HG03139 (cell line): ENCODE measurements around the gene GADD45GIP1.

ENCODE experiments used
- ATAC-seq: cut with Tn5 transposase; IDR thresholded peaks from one replicate; pipeline ENCODE4 v1.9.1; 2021; ENCODE audit not compliant: unreplicated experiment

Gene GADD45GIP1

DNA sequence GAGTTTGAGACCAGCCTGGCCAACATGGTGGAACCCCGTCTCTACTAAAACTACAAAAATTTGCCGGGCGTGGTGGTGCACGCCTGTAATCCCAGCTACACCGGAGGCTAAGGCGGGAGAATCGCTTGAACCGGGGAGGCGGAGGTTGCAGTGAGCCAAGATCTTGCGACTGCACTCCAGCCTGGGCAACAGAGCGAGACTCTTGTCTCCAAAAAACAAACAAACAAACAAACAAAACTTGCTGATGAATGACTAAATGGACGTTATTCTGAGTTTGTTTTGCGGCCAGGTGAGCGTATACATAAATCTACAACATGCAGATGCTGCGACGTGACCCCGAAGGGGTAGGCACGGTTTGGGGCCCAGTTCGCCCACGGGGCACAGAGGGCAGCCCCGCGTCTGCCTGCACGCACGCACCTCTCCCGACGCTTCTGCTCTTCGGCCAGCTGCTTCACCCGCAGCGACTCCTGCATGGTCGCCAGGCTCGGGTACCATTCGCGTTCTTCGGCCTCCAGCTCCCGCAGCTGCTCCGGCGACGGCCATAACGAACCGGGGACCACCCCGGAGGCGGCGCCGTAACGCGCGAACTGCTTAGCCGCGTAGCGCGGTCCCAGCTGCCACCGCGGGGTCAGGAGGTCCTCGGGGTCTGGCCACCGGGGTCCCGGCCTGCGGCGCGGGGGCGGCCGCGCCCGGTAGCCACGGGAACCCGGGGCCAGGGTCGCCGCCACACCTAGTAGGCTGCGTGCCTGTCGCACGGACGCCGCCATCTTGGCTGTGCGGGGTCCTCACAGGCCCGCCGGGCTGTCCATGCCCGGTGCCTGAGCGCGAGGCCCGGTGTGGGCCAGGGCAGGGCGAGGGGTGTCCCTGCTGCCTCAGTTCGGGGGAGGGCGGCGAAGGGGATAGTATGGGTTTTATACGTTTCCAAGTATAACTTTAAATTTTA is at the start of gene GADD45GIP1:
GADD45GIP1 (minus strand) TSS at position 778 of the 943 bp plus-strand sequence; CDS start at position 767, 11 bp downstream.
- ATAC-seq, result peak; percentile 75

DNA sequence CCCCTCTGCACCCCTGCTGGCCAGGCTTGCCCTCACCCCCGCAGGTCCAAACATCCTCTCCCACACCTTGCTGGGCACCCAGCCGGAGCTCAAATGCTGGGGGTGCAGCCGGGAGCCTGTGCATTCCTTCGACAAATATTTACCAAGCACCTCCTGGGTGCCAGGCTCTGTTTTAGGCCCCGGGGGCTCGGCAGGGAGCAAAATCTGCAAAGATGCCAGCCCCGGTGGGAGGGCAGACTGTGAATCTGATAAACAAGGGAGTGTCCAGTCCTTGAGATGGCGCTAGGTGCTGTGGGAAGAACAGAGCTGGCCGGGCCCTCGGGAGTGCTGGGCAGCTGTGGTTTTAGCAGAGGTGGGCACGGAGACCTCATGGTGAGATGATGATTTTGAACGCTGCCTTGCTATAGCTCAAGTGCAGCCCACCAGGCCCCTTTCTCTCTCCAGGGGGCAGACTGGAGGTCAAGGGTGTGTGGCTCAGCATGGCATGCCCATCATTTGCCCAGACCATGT is 48.9 kb upstream of the GADD45GIP1 start:
- ATAC-seq, result no peak

DNA sequence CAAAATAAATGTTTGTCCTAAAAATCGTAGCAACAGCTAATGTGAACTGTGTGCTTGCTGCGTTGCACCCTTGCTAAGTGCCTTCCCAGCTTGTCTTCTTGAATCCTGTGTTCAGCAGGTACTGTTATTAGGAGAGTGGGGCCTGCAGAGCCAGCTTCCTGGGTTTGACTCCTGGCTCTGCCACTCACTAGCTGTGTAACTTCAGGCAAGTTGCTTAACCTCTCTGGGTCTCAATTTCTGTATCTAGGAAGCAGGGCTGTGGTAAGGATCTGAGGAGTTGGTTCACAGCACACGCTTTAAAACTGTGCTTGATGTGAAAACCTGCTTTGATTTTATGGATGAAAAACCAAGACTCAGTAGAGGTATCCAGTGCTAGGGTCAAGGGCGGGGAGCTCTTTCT is 48.2 kb upstream of the GADD45GIP1 start:
- ATAC-seq, result no peak

DNA sequence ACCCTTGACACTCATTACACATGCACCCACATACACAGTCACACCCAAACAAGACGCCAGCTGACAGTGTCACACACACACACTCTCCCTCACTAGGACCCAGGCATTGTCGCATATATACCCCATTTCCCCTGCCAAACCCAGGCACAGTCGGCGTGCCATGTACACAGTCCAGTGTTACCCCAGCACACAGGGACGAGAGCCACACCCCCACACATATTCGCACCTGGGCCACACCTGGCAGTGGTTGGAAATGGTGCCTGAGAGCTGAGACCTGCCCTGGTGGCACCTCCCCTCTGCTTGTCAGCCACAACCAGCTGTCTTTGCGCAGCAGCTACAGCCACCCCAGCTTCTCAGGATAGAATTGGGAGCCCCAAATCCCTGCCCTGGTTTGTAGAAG is 47.2 kb upstream of the GADD45GIP1 start:
- no peak for ATAC-seq

DNA sequence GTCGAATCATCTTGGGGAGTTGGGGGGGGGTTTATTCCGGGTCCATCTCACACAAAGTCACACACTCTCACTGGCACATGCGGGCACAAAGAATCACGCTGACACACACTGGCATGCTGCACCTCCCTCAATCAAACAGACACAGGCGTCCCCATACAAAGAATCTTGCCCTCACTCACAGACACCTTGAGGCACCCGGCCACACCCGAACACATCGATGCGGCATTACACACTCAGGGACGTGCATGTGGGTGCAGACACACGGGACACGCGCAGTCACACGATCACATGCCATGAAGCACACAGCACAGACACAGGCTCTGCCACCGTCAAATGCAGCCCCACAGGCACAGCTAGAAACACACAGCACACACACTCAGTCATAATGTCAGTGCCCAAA is 46.1 kb upstream of the GADD45GIP1 start:
- no peak for ATAC-seq

DNA sequence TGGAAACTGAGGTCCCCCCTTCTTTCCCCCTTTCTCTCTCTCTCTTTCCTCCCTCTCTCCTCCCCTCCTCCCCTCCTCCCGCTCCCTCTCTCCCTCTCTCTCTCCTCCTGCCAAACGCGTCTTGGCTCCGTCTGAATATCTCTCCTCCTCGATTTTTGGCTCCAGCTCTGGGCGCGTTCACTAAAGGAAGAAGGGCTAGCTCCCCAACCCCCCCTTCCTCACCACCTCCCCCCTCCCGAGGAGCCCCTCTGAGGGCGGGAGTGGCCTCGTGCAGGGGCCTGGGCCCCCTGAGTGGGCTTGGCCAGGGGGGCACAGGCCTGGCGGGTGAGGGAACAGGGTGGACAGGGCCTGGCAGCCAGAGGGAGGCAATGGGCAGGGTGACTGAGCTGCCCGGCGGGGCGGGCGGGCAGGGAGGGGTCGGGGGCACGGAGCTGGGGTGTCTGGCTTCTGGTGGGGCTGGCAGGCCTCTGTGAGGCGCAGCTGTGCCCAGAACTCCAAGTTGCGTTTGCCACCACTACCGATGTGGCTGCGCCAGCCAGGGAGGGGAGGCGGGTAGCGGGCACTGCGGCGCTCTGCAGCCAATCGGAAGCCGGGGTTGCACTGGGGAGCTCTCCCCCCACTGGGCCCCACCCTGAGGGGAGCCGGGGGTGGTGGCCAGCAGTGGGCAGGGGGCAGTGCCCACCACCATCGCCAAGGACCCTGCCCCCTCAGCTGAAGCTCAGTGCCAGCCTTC is 45.3 kb upstream of the GADD45GIP1 start:
- ATAC-seq, result no peak

DNA sequence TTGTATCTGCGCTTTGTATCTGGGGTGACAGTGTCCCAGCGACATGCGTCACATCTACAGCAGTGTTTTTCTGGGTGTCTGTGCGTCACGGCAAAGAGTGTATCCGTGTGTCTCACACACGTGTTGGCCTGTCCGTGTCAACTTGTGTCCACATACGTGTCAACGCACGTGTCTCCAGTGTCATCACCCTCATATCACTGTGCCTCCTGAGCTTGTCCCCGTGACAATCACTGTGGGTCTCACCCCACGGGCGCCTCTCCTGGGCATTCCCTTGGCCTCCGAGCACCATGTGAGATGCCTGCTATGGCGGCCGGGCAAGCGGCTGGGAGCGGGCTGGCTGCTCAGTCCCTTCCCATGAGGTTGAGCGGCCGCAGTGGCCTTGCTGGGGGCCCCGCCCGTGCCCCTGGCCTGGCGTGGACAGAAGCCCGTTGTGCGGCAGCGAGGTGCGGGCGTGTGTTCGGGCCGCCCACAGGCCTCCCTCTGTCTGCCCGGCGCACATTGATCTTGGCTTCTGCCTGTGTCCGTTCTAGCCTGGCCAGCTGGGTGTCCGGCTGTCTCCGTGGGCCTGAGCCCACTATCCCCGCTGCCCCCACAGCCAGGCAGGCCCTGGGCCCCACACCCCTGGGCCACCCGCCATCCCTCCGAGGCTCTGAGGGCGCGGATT is 44.6 kb upstream of the GADD45GIP1 start:
- no peak for ATAC-seq

DNA sequence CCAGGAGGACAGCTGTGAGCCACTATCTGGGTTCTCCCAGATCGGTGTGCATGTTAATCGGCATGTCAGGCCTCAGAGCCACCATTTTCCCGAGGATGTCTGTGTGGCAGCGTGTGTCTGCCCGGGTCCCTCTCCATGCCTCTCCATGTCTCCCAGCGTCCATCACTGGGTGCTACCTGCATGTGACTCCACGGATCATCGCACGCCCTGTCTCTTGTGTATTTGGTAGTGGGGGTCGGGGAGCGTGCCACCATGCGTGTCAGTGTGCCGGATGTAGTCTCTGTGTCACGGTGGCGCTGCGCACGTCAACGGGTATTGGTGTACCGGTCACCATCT is 44.1 kb upstream of the GADD45GIP1 start:
- no peak for ATAC-seq

DNA sequence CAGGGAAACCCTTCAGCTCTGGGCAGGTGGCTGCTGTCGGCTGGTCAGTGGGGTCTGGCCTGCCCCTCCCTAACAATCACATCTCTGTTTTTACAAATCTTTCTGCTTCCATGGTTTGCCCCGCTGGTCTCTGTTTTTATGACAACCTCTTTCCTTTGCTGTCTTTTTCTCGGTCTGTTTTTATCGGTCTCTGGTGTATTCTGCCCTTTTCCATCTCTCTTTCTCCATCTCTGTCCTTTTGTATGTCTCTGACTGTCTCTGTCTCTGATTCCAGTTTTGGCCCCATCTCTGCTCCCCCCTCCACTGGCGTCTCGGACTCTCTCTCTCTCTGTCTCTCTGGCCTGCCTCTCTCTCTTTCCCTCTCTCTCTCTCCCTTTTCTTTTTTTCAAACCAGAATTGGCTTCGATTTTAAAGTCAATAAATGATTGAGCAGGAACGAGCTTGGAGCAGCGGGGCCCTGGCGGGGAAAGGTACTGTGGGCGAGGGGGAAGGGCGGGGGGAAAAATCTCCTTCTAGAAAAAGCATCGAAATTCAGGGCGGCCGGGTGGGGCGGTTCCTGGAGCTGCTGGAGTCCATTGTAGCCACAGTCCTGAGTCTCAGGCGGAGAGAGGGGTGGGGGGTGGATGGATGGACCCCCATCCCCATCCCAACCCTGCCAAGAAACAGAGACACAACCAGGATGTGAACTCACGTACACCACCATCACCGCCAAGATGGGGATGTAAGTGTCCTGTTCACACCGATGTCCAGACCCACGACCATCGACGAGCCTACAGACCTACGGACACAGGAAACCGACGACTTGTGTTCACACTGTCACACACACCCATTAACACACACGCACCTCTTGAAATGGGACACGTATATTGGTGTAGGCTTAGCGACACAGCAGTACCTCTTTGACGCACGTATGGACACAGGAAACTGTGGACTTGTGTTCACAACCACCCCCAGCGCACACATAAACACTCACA is 41.2 kb upstream of the GADD45GIP1 start:
- no peak for ATAC-seq

DNA sequence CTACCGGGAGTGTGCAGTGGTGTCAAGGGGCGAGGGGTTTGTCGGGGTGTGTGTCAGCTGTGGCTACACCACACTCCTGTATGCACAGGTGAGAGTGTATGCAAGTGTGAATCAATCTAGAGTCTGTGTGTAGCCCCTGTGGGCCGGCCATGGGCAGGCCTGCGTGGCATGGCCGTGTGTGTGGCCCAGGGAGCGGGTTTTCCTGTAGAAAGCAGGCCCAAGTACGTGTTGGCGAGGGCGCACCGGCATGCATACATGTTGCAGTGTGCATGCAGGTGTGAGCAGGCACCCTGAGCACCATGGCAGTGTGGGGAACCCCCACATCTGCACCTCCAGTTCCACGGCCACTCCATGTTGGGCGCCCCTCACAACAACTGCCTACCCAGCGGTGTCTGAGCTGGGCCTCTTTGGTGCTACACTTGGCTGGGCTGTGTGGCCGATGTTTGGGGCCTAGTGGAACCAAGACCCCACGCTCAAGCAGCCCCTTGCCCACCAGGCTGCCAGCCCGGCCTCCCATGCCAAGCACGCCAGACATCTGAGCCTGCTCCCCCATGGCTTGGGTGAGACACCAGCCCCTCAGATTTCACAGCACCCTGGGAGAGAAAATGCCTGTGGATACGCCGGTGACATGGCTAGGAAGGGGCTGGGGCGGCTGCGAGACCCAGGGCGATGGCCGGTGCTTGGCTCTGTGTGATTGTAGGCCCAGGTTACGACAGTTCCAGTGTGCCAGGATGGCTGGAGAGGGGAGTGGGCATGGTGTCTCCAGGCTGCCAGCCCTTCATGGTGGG is 40.4 kb upstream of the GADD45GIP1 start:
- no peak for ATAC-seq

DNA sequence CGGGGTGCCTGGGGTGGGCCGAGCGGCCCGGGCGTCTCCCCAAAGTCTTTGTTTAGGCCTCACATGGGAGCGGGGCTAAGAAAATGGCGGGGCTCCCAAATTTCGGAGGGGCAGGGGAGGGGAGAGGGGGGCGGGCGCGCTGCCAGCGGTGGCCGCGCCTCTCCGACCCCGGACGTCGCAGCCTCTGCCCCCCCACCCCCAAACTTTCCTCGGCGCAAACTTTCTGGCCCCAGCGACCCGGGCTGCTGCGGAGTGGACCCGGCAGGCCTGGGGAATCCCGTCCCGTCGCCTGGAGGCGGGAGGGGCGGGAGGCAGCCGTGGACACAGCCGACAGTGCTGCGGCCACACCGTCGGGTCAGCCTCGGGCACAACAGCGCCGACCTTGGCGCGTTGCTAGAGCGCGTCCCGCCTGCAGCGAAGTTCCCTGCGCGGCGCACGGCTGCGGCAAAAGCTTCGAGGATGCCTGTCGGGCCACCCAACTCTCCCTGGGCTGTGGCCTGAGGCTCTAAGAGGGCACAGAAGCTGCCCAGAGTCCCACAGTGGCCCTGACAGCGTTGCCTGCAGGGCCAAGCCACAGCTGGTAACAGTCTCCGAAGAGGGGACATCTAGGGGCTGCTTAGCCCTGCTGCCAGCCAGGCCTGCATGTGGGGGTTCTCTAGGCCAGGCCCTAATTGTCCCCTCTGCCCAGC is 39.5 kb upstream of the GADD45GIP1 start:
- ATAC-seq, result no peak

DNA sequence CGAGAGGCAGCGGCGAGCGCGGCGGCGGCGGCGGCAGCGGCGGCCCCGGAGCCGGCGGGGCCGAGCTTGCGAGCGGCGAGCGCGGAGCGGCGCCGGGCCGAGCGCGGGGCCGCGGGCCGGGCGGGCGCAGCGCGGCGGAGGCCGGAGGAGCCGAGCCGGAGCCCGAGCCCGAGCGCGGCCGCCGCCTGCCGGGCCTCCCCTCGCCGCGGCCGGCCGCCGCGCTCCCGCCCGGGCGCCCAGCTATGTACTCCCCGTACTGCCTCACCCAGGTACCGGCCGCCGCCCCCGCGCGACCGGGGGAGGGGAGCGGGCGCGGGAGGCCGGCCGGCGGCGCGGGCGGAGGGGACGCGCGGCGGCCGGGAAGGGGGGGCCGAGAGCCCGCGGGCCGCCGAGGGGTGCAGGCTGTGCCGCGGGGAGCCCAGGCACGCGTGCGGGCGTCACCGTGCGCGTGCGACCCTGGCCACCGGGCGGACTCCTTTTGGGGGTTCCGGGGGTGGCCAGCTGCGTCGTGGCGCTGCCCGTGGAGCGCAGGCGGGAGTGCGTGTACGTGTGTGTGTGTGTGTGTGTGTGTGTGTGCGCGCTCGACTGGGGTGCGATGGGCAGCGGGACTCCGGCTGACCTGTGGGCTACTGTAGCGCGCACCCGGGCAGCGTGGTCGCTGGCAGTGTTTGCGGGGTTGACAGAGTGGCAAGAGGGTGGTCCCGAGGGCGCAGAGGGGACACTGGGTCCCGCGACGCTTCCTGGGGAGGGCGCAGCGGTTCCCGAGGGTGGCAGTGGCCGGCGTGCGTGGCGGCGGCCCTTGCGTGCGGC is 38.8 kb upstream of the GADD45GIP1 start:
- ATAC-seq, result no peak

DNA sequence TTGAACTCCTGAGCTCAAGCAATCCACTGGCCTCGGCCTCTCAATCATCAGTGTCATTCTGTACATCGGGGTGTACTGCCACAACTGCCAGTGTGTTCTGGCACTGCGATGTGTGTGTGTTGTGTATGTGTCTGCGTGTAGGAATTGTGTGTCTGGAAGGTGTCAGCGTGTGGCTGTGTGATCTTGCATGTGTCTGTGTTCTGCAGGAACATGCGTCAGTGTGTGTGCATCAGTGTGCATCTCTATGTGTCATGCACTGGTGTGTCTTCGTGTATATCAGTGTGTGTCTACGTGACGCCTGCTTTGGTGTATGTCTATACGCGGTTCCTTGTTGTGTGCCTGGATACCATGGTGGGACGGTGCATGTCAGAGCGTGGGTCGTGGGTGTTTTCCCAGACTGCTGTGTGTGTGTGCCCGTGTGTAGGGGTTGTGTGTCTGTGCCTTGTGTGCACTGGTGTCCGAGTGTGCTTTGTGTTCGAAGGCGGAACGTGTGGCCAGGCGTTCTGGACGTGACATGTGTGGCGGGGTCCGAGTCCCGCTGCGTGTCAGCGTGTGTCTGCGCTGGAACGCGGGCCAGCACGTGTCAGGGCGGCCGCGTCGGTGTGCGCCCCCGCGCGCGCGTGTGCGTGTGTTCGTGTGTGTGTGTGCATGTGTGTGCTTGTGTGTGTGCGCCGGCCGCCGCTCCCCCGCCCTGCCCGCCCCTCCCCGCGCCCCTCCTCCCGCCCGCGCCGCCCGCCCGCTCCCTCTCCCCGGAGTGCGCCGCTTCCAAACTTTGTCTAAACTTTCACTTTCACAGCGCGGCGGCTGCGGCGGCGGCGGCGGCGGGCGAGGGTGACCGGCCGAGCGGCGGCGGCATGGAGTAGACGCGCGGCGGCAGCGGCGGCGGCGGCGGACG is 37.9 kb upstream of the GADD45GIP1 start, which contains the start of gene NFIX:
NFIX (plus strand) TSS at position 775 of the 895 bp plus-strand sequence. CDS start 363 bp downstream, outside the sequence.
- no peak for ATAC-seq

DNA sequence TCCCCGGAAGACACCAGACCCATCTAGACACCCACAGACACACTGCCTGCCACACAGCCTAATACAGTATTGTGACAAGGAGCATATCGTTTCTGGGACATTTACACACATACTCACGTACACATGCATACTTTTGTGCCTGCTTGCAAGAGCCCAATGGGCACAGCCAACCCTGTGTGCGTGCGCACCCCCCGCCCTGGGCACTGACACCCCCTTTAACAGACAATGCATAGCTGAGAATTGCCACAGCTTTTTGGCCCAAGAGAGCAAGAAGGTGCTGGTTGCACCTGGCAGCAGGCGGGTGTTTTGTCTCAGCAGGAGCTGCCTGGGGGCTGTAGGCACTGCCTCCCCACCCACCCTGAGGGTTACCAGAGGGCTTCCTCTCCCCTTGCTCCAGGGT is 36.5 kb upstream of the GADD45GIP1 start:
- no peak for ATAC-seq

DNA sequence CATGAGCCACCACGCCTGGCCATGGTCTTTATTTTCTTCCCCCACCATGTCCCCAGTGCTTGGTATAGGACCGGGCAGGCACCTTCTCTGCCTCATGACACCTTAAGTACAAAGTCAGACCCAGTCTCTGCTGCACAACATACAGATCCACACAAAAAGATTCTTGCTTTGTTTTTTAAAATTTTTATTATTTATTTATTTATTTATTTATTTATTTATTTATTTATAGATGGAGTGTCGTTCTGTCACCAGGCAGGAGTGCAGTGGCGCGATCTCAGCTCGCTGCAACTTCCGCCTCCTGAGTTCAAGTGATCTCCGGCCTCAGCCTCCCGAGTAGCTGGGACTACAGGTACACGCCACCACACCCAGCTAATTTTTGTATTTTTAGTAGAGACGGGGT is 35.7 kb upstream of the GADD45GIP1 start:
- no peak for ATAC-seq

DNA sequence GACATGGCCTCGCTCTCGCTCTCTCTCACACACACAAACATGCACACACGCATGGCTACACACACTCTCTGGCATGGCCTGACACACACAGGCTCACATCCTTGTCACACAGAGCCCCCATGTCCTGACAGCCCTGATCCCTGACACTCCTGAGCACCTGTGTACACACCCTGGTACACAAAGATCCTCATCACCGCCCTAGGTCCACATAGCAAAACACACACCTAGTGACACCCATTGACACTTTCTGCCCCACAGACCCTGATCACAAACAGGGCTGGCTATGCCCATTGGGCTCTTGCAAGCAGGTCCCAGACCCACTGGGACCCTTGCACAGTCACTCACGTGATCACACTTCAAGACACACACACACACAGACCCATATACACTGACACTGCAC is 34.3 kb upstream of the GADD45GIP1 start:
- no peak for ATAC-seq

DNA sequence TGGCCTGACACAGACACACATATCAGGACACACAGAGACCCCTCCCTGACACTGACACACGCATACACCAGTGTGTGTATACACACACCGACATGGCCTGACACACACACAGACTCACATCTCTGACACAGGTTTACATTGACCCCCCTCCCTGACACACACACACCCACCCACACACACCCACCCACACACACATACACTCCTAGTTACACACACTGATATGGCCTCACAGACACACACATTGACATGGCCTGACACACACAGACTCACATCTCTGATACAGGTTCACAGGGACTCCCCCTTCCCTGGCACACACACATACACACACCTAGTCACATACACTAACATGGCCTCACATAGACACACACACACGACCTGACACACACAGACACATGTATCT is 33.8 kb upstream of the GADD45GIP1 start:
- ATAC-seq, result no peak
